ENCODE measurements around the gene MANSC1.

- no peak for TF ChIP-seq POLR2A (IDR thresholded peaks at IDR 0.05; ENCODE audit: low read length)
- TF ChIP-seq GATA1 (IDR thresholded peaks at IDR 0.05; ENCODE audit: low read depth, low read length) = no peak
Observed at GRCh38 chr12:12353276-12353675, 3.2 kb upstream of the MANSC1 start.

Measured in erythroblast (primary cell).